ENCODE data around the gene SLC45A2. TPM values are rescaled to one million over a fixed set of nuclear protein-coding genes. Genes with fewer than 3 reads are reported as not detected.
A peak's percentile ranks its signal among the peaks of the same experiment; 100 is the strongest.
"Not testable (repeated sequence)": the region's sequence is repeated elsewhere in the genome, so short reads cannot be mapped to it uniquely, and the experiment has no call there.

Gene SLC45A2
- total RNA-seq, 2 donors from 2014 or later, result not detected

- peak; percentile 76 for DNase-seq (ENCODE audit: low spot score)
- intact Hi-C loops (cut with DNase I), result no loop called here
Observed at GRCh38 chr5:33936381-33937016, 48.0 kb downstream of the SLC45A2 start, which contains the start of gene RXFP3. RXFP3 (plus strand) TSS chr5:33936386; CDS start chr5:33936741, 355 bp downstream.

- intact Hi-C loops (cut with DNase I), result no loop called here
- DNase-seq (ENCODE audit: low spot score), result peak; percentile 89
Observed at GRCh38 chr5:33936004-33936380, 48.5 kb downstream of the SLC45A2 start.

GRCh38 chr5:33934176-33934575 is 50.3 kb downstream of the SLC45A2 start:
- DNase-seq (ENCODE audit: low spot score), result no peak
- intact Hi-C loops (cut with DNase I), result no loop called here

GRCh38 chr5:33933723-33934169 is 50.7 kb downstream of the SLC45A2 start:
- DNase-seq (ENCODE audit: low spot score), result no peak
- intact Hi-C loops (cut with DNase I), result no loop called here

- DNase-seq (ENCODE audit: low spot score), result no peak
- intact Hi-C loops (cut with DNase I), result no loop called here
Observed at GRCh38 chr5:33931136-33931535, 53.4 kb downstream of the SLC45A2 start.

- no peak for DNase-seq (ENCODE audit: low spot score)
- intact Hi-C loops (cut with DNase I), result no loop called here
Observed at GRCh38 chr5:33929925-33930690, 54.4 kb downstream of the SLC45A2 start.

GRCh38 chr5:33928283-33928682 is 56.2 kb downstream of the SLC45A2 start:
- DNase-seq (ENCODE audit: low spot score), result no peak
- intact Hi-C loops (cut with DNase I), result no loop called here

- intact Hi-C loops (cut with DNase I), result no loop called here
Observed at GRCh38 chr5:33927685-33928084, 56.8 kb downstream of the SLC45A2 start.

GRCh38 chr5:33925278-33925677 is 59.2 kb downstream of the SLC45A2 start:
- intact Hi-C loops (cut with DNase I), result no loop called here
- no peak for DNase-seq (ENCODE audit: low spot score)

More at GRCh38 chr5:33927685-33928084, 56.8 kb downstream of the SLC45A2 start:
- DNase-seq (ENCODE audit: low spot score), result no peak

GRCh38 chr5:33921002-33921401 is 63.5 kb downstream of the SLC45A2 start:
- intact Hi-C loops (cut with DNase I), result no loop called here

GRCh38 chr5:33914844-33915243 is 69.6 kb downstream of the SLC45A2 start:
- intact Hi-C loops (cut with DNase I); DNase-seq (ENCODE audit: low spot score): not testable (repeated sequence)

More at GRCh38 chr5:33921002-33921401, 63.5 kb downstream of the SLC45A2 start:
- no peak for DNase-seq (ENCODE audit: low spot score)

- intact Hi-C loops (cut with DNase I); DNase-seq (ENCODE audit: low spot score): not testable (repeated sequence)
Observed at GRCh38 chr5:33906248-33906647, 78.2 kb downstream of the SLC45A2 start.

GRCh38 chr5:33905381-33905780 is 79.1 kb downstream of the SLC45A2 start:
- intact Hi-C loops (cut with DNase I), result no loop called here

GRCh38 chr5:33903118-33903517 is 81.4 kb downstream of the SLC45A2 start:
- DNase-seq (ENCODE audit: low spot score), result no peak
- intact Hi-C loops (cut with DNase I), result no loop called here

More at GRCh38 chr5:33905381-33905780, 79.1 kb downstream of the SLC45A2 start:
- no peak for DNase-seq (ENCODE audit: low spot score)

GRCh38 chr5:33901156-33901555 is 83.3 kb downstream of the SLC45A2 start:
- intact Hi-C loops (cut with DNase I), result no loop called here
- DNase-seq (ENCODE audit: low spot score), result no peak

Other genes with a start within 250 kb of the SLC45A2 start
- 1 to 10 TPM; 5.9 to 7.1 TPM for gene ADAMTS12, start 92.7 kb downstream of the SLC45A2 start, total RNA-seq
- gene RXFP3, start 48.3 kb downstream of the SLC45A2 start, total RNA-seq, result not detected
- 1 to 10 TPM; 6.4 to 9.4 TPM for gene AMACR, start 23.4 kb upstream of the SLC45A2 start, total RNA-seq
- 10 to 100 TPM; 11.9 to 31.3 TPM for gene C1QTNF3, start 58.5 kb upstream of the SLC45A2 start, total RNA-seq

Measured in posterior vena cava (tissue), 2 donors.